Neuronal stem cell (in vitro differentiated cells): ENCODE data around the gene ADCY9.
"Not testable (repeated sequence)": the region's sequence is repeated elsewhere in the genome, so short reads cannot be mapped to it uniquely, and the experiment has no call there.

Experiments used
- DNase-seq: peaks from one replicate; pipeline ENCODE4 v3.0.0-alpha.2; 2013; ENCODE audit warnings: low spot score
- H2AFZ ChIP-seq: one replicate; pipeline ENCODE4 v1.6.1; 2013; ENCODE audit warnings: mild to moderate bottlenecking, low read length, inconsistent platforms
- H2AK5ac ChIP-seq: 2 replicates; pipeline ENCODE4 v1.6.1; 2013; ENCODE audit warnings: low read depth, mild to moderate bottlenecking, inconsistent platforms, low read length, moderate library complexity, mixed read lengths
- H2BK120ac ChIP-seq: 2 replicates; pipeline ENCODE4 v1.6.1; 2013; ENCODE audit warnings: low read depth, mild to moderate bottlenecking, inconsistent platforms, low read length, moderate library complexity, mixed read lengths
- H2BK12ac ChIP-seq: one replicate; pipeline ENCODE4 v1.6.1; 2013; ENCODE audit warnings: low read length, inconsistent platforms
- H2BK15ac ChIP-seq: 2 replicates; pipeline ENCODE4 v1.6.1; 2013; ENCODE audit warnings: mild to moderate bottlenecking, low read length, inconsistent platforms, mixed read lengths
- H2BK5ac ChIP-seq: one replicate; pipeline ENCODE4 v1.6.1; 2013; ENCODE audit warnings: inconsistent platforms, mild to moderate bottlenecking, low read length, moderate library complexity
- H3K14ac ChIP-seq: one replicate; pipeline ENCODE4 v1.6.1; 2013; ENCODE audit warnings: low read length, inconsistent platforms
- H3K18ac ChIP-seq: 2 replicates; pipeline ENCODE4 v1.6.1; 2013; ENCODE audit warnings: low read length, inconsistent platforms
- H3K23ac ChIP-seq: 2 replicates; pipeline ENCODE4 v1.6.1; 2013; ENCODE audit warnings: low read depth, mild to moderate bottlenecking, mixed read lengths, low read length, inconsistent platforms; ENCODE audit not compliant: poor library complexity
- H3K27ac ChIP-seq: replicated peaks from 3 replicates; pipeline ENCODE4 v1.5.1; 2013; ENCODE audit warnings: low read length, inconsistent platforms
- H3K27me3 ChIP-seq, 3 experiments: 2 replicates each; pipeline ENCODE4 v1.6.1; 2013; ENCODE audit warnings: low read length in 3 of 3, mild to moderate bottlenecking in 2 of 3, inconsistent platforms in 1 of 3, low read depth in 1 of 3, mixed read lengths in 1 of 3, moderate library complexity in 1 of 3; ENCODE audit not compliant: control insufficient read depth in 3 of 3, insufficient read depth in 3 of 3
- H3K36me3 ChIP-seq, 2 donors: replicated peaks in 1 of 2; 2 replicates each; pipeline ENCODE4 v1.6.1; 2013; ENCODE audit warnings: low read length in 2 of 2; ENCODE audit not compliant: control insufficient read depth in 2 of 2, insufficient read depth in 2 of 2
- H3K4ac ChIP-seq: 2 replicates; pipeline ENCODE4 v1.6.1; 2013; ENCODE audit warnings: inconsistent platforms, mild to moderate bottlenecking, low read length, moderate library complexity
- H3K4me1 ChIP-seq, 2 donors: 1 replicate in 1 of 2; 2 replicates in 1 of 2; pipeline ENCODE4 v1.6.1; 2013; ENCODE audit warnings: low read length in 2 of 2, low read depth in 1 of 2; ENCODE audit not compliant: control insufficient read depth in 2 of 2, insufficient read depth in 1 of 2
- H3K4me2 ChIP-seq: one replicate; pipeline ENCODE4 v1.6.1; 2013; ENCODE audit warnings: mild to moderate bottlenecking, low read length, inconsistent platforms; ENCODE audit not compliant: insufficient read depth, poor library complexity, severe bottlenecking
- H3K4me3 ChIP-seq, 2 donors: 2 replicates each; pipeline ENCODE4 v1.5.1; 2013; ENCODE audit warnings: low read length in 2 of 2, mild to moderate bottlenecking in 2 of 2, inconsistent platforms in 1 of 2, moderate library complexity in 1 of 2
- H3K79me1 ChIP-seq: one replicate; pipeline ENCODE4 v1.6.1; 2013; ENCODE audit warnings: low read depth, mild to moderate bottlenecking, inconsistent platforms, low read length, moderate library complexity
- H3K9ac ChIP-seq: one replicate; pipeline ENCODE4 v1.6.1; 2013; ENCODE audit warnings: mild to moderate bottlenecking, low read depth, low read length, inconsistent platforms; ENCODE audit not compliant: poor library complexity
- H3K9me3 ChIP-seq, 2 donors: replicated peaks in 1 of 2; 2 replicates each; pipeline versions ENCODE3 to v1.6.1; 2013; ENCODE audit warnings: low read length in 2 of 2, mild to moderate bottlenecking in 2 of 2, inconsistent platforms in 1 of 2, low read depth in 1 of 2, mixed read lengths in 1 of 2, moderate library complexity in 1 of 2; ENCODE audit not compliant: control insufficient read depth in 2 of 2, insufficient read depth in 1 of 2
- H4K8ac ChIP-seq: one replicate; pipeline ENCODE4 v1.6.1; 2013; ENCODE audit warnings: low read depth, mild to moderate bottlenecking, inconsistent platforms, low read length, moderate library complexity
- H4K91ac ChIP-seq: one replicate; pipeline ENCODE4 v1.6.1; 2013; ENCODE audit warnings: low read length, low read depth, mild to moderate bottlenecking, inconsistent platforms; ENCODE audit not compliant: poor library complexity
- WGBS, 2 donors: extraction: QIAGEN DNeasy Blood & Tissue Kit; methylation state at CpG; one replicate each; pipeline ENCODE4 v1.1.7; 2013; ENCODE audit warnings: missing lambda C conversion rate in 2 of 2, mixed read lengths in 1 of 2; ENCODE audit not compliant: insufficient read length in 2 of 2, insufficient replicate concordance in 1 of 2; ENCODE audit errors: extremely low coverage in 2 of 2; 5-methylcytosine and 5-hydroxymethylcytosine counted together

Gene ADCY9

DNA sequence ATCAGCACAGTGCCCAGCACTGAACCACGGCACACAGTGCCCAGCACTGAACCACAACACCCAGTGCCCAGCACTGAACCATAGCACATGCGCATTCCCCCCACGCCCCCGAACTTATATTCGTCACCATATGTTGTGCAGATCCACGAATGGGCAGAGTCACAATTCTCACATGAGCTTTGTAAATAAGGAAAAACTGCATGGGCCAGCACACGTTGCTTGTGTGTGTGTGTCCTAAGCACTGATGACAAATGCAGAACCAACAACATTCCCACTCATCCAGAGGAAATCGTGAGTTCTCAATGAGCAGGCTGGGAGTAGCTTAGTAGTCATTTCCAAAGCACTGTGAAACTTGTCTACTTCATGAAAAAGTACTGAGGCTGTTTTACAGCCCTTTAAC lies 70.0 kb downstream of the ADCY9 start:
- Histone ChIP-seq H3K23ac (no peak overlapping the region), H3K4me1 (peaks cover 0 to 2% of the 10 kb centered on the region in 2 donors), H3K9ac (no peak overlapping the region), H3K4me2 (no peak overlapping the region), H3K14ac (no peak overlapping the region), H3K9me3 (no peaks in the 10 kb centered on the region), H2BK15ac (no peak overlapping the region), H3K36me3 (no peaks in the 10 kb centered on the region), H2AFZ (no peak overlapping the region), H3K4ac (no peak overlapping the region), H3K18ac (no peak overlapping the region), H3K79me1 (no peaks in the 10 kb centered on the region), H4K8ac (no peak overlapping the region), H3K27me3 (no peaks in the 10 kb centered on the region), H2BK5ac (no peak overlapping the region), H2BK120ac (no peak overlapping the region), H4K91ac (no peak overlapping the region), H3K4me3 (peak overlapping the region in 1 of 2 donors; percentile 60), H2BK12ac (no peak overlapping the region), H3K27ac (no peak overlapping the region), H2AK5ac (no peak overlapping the region)
- no peak for DNase-seq
- WGBS, 2 donors: no CpG with 5 or more reads among the region's 8 CpGs

DNA sequence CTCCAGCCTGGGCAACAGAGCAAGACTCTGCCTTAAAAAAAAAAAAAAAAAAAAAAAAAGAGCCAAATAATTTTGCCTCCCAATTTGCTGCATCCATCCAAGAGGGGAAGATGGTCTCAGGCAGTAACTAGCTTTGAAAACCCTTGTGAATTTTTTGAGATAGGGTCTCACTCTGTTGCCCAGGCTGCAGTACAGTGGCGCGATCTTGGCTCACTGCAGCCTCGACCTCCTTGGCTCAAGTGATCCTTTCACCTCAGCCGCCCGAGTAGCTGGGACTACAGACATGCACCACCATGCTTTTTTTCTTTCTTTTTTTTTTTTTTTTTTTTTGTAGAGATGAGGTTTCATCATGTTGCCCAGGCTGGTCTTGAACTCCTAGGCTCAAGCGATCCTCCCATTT lies 70.7 kb downstream of the ADCY9 start:
- not testable (repeated sequence) for H3K4me3 ChIP-seq, H2BK12ac ChIP-seq, H3K23ac ChIP-seq, H3K14ac ChIP-seq, H3K4me2 ChIP-seq, H3K18ac ChIP-seq, H3K4ac ChIP-seq, H3K36me3 ChIP-seq, H4K8ac ChIP-seq, DNase-seq, H2AFZ ChIP-seq, H2AK5ac ChIP-seq, H3K27ac ChIP-seq, H2BK5ac ChIP-seq, H3K9ac ChIP-seq, H3K27me3 ChIP-seq, H4K91ac ChIP-seq, H3K9me3 ChIP-seq, H2BK15ac ChIP-seq, H3K79me1 ChIP-seq, H2BK120ac ChIP-seq, H3K4me1 ChIP-seq
- WGBS, 2 donors: no CpG with 5 or more reads among the region's 6 CpGs

GRCh38 chr16:4042581-4042980 lies 73.7 kb downstream of the ADCY9 start:
- no peak overlapping the region for H3K18ac ChIP-seq
- no peak overlapping the region for H3K4me3 ChIP-seq
- no peak overlapping the region for H2AK5ac ChIP-seq
- H3K27ac ChIP-seq: no peak overlapping the region
- WGBS, 2 donors: no CpG with 5 or more reads among the region's 11 CpGs
- no peak overlapping the region for H2BK120ac ChIP-seq
- H3K4me1 ChIP-seq: peaks cover 0 to 2% of the 10 kb centered on the region in 2 donors
- H3K36me3 ChIP-seq: no peaks in the 10 kb centered on the region
- no peak overlapping the region for H2BK5ac ChIP-seq
- no peak overlapping the region for H4K8ac ChIP-seq
- H3K23ac ChIP-seq: no peak overlapping the region
- no peak overlapping the region for H3K9ac ChIP-seq
- no peak overlapping the region for H2BK12ac ChIP-seq
- no peak overlapping the region for H3K4me2 ChIP-seq
- H3K14ac ChIP-seq: no peak overlapping the region
- no peaks in the 10 kb centered on the region for H3K79me1 ChIP-seq
- no peak overlapping the region for H2AFZ ChIP-seq
- no peaks in the 10 kb centered on the region for H3K27me3 ChIP-seq
- H3K4ac ChIP-seq: no peak overlapping the region
- H3K9me3 ChIP-seq: no peaks in the 10 kb centered on the region
- no peak overlapping the region for H2BK15ac ChIP-seq
- DNase-seq: no peak
- H4K91ac ChIP-seq: no peak overlapping the region

DNA sequence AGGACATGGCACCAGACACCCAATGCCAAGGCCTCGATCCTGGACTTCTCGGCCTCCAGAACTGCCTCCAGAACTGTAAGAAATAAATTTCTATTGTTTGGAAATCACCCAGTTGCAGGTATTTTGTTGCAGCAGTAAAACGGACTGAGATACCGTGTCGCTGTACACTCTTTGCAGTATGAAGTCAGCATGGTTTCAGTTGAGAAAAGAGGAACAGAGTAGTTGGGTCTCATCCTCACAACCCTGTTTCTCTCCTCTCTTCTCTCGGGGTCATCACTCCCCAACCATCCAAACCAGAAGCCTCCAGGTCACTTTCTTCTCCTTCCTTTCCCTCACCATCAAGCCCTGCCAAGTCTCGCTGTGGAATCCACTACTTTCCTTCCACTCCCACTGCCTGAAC lies 77.8 kb downstream of the ADCY9 start:
- no peak overlapping the region for H3K14ac ChIP-seq
- no peak overlapping the region for H4K91ac ChIP-seq
- H2AK5ac ChIP-seq: no peak overlapping the region
- H3K4ac ChIP-seq: no peak overlapping the region
- no peaks in the 10 kb centered on the region for H3K36me3 ChIP-seq
- H2BK15ac ChIP-seq: no peak overlapping the region
- H3K79me1 ChIP-seq: no peaks in the 10 kb centered on the region
- H2BK120ac ChIP-seq: no peak overlapping the region
- H3K4me3 ChIP-seq: no peak overlapping the region
- no peak overlapping the region for H3K4me2 ChIP-seq
- no peaks in the 10 kb centered on the region for H3K27me3 ChIP-seq
- no peak overlapping the region for H4K8ac ChIP-seq
- H3K9me3 ChIP-seq: no peaks in the 10 kb centered on the region
- no peak overlapping the region for H2BK12ac ChIP-seq
- H3K4me1 ChIP-seq: no peaks in the 10 kb centered on the region
- no peak overlapping the region for H3K23ac ChIP-seq
- H3K18ac ChIP-seq: no peak overlapping the region
- no peak overlapping the region for H2BK5ac ChIP-seq
- H3K9ac ChIP-seq: no peak overlapping the region
- H2AFZ ChIP-seq: no peak overlapping the region
- no peak overlapping the region for H3K27ac ChIP-seq
- WGBS, 2 donors: no CpG with 5 or more reads among the region's 7 CpGs
- DNase-seq: no peak
